GM12878 (cell line): ENCODE measurements around the gene PAPSS2. TPM values are rescaled to one million over a fixed set of nuclear protein-coding genes. Genes with fewer than 3 reads are reported as not detected.

Experiments used
- ATAC-seq: fragments of 200-7000 bp; cut with Tn5 transposase; 3 replicates; pipeline ENCODE4 v1.9.1; 2020; ENCODE audit warnings: mild to moderate bottlenecking, moderate library complexity
- BruUV-seq: library from RNA; stranded (reverse); fragments of 400-500 nt; replicated peaks from 2 replicates; lab custom pipeline; 2021; lab: Mats Ljungman, UMichigan
- CTCF ChIA-PET: fragments of 300-600 bp; sonication (Branson Sonifier 250); formaldehyde crosslinking; extraction: SDS; loops from one replicate; lab custom pipeline; 2021; ENCODE audit warnings: inconsistent platforms; lab: Yijun Ruan, JAX
- POLR2A ChIA-PET: fragments of 350-600 bp; formaldehyde crosslinking; extraction: SDS; loops from one replicate; lab custom pipeline; 2021; ENCODE audit warnings: inconsistent platforms; lab: Charles Lee
- RAD21 ChIA-PET: fragments of 300-600 bp; sonication (Branson Sonifier 250); formaldehyde crosslinking; loops from one replicate; lab custom pipeline; 2023; ENCODE audit warnings: antibody characterized with exemption; ENCODE audit not compliant: unreplicated experiment; lab: Charles Lee
- SMC1A ChIA-PET: fragments of 300-600 bp; sonication (Branson Sonifier 250); formaldehyde crosslinking; loops from one replicate; lab custom pipeline; 2023; ENCODE audit not compliant: unreplicated experiment, uncharacterized antibody; lab: Charles Lee
- DNase-seq: peaks from one replicate; pipeline ENCODE4 v3.0.0-alpha.2; 2011; ENCODE audit warnings: low read depth, low spot score
- FAIRE-seq: peaks from 3 replicates; lab custom pipeline; 2011; peaks lifted over from hg19 to GRCh38; lab: Jason Lieb, UNC
- H2AFZ ChIP-seq: 2 replicates; pipeline ENCODE4 v1.6.0; 2011; ENCODE audit warnings: low read depth, low read length, control low read depth; ENCODE audit not compliant: control insufficient read depth
- H3K27ac ChIP-seq: 2 replicates; pipeline ENCODE4 v1.5.1; 2011; ENCODE audit warnings: control low read depth; ENCODE audit not compliant: control insufficient read depth, insufficient read depth
- H3K27me3 ChIP-seq, 2 experiments: replicated peaks in 1 of 2; 2 replicates each; pipeline versions ENCODE4 v1.6.0 to v1.6.1; 2011; ENCODE audit warnings: low read length in 1 of 2; ENCODE audit not compliant: control insufficient read depth in 2 of 2, insufficient read depth in 2 of 2
- H3K36me3 ChIP-seq, 2 experiments: 2 replicates each; pipeline ENCODE4 v1.5.1; 2011; ENCODE audit warnings: low read length in 1 of 2; ENCODE audit not compliant: control insufficient read depth in 2 of 2, insufficient read depth in 2 of 2
- H3K4me1 ChIP-seq: 2 replicates; pipeline ENCODE4 v1.6.1; 2011; ENCODE audit warnings: mild to moderate bottlenecking, low read length, moderate library complexity, mixed read lengths; ENCODE audit not compliant: control insufficient read depth, insufficient read depth
- H3K4me2 ChIP-seq: 2 replicates; pipeline ENCODE4 v1.6.0; 2011; ENCODE audit warnings: control low read depth; ENCODE audit not compliant: control insufficient read depth, insufficient read depth
- H3K4me3 ChIP-seq: fragments of 200-600 bp; sonication (generic); 2 replicates; pipeline ENCODE4 v1.5.1; 2016
- H3K79me2 ChIP-seq: 2 replicates; pipeline ENCODE4 v1.6.0; 2011; ENCODE audit warnings: low read length; ENCODE audit not compliant: control insufficient read depth, insufficient read depth
- H3K9ac ChIP-seq: 2 replicates; pipeline ENCODE4 v1.8.0; 2011; ENCODE audit warnings: low read length, control low read depth, mixed read lengths; ENCODE audit not compliant: control insufficient read depth, insufficient read depth
- H3K9me3 ChIP-seq: replicated peaks from 3 replicates; pipeline ENCODE4 v1.5.1; 2011; ENCODE audit warnings: mild to moderate bottlenecking, low read length; ENCODE audit not compliant: control insufficient read depth, insufficient read depth
- H4K20me1 ChIP-seq: 2 replicates; pipeline ENCODE4 v1.6.0; 2011; ENCODE audit not compliant: control insufficient read depth, insufficient read depth
- ASH2L ChIP-seq: fragments of 300-600, 200-600 bp; sonication (generic); IDR thresholded peaks from 2 replicates; pipeline ENCODE4 v1.6.1; 2017; ENCODE audit warnings: low read depth, mild to moderate bottlenecking, borderline replicate concordance
- BACH1 ChIP-seq: fragments of 450-650 bp; IDR thresholded peaks from 2 replicates; pipeline ENCODE4 v1.6.1; 2017; ENCODE audit warnings: mild to moderate bottlenecking, borderline replicate concordance
- CBFB ChIP-seq: IDR thresholded peaks from 2 replicates; pipeline ENCODE4 v1.6.1; 2016; ENCODE audit warnings: antibody characterized with exemption, low read depth
- CREB1 ChIP-seq: IDR thresholded peaks from 2 replicates; pipeline ENCODE4 v1.6.1; 2012; ENCODE audit warnings: low read depth, mild to moderate bottlenecking, inconsistent platforms
- CTCF ChIP-seq, 3 experiments: IDR thresholded peaks in 2 of 3; conservative IDR thresholded peaks in 1 of 3; 2 replicates each; pipeline ENCODE4 v1.5.1; 2011; ENCODE audit warnings: low read depth in 3 of 3, low read length in 3 of 3, mild to moderate bottlenecking in 3 of 3, control low read depth in 2 of 3, moderate library complexity in 2 of 3, inconsistent platforms in 1 of 3, mixed read lengths in 1 of 3; ENCODE audit not compliant: control insufficient read depth in 2 of 3, insufficient read depth in 1 of 3; ENCODE audit errors: extremely low read depth in 1 of 3
- EGR1 ChIP-seq, 2 experiments: IDR thresholded peaks; 1 replicate in 1 of 2; 2 replicates in 1 of 2; pipeline ENCODE4 v1.6.1; 2011 to 2012; ENCODE audit warnings: low read depth in 2 of 2, low read length in 2 of 2, borderline replicate concordance in 1 of 2, mild to moderate bottlenecking in 1 of 2, moderate library complexity in 1 of 2
- HDGF ChIP-seq: fragments of 450-650 bp; IDR thresholded peaks from 2 replicates; pipeline ENCODE4 v1.6.1; 2016; ENCODE audit warnings: antibody characterized with exemption
- HSF1 ChIP-seq: fragments of 150-350 bp; IDR thresholded peaks from 2 replicates; pipeline ENCODE4 v1.6.1; 2014; ENCODE audit warnings: mild to moderate bottlenecking, low read depth, low read length
- NR2F1 ChIP-seq: fragments of 450-650 bp; conservative IDR thresholded peaks from 2 replicates; pipeline ENCODE4 v1.6.1; 2017; ENCODE audit warnings: mild to moderate bottlenecking
- POLR2A ChIP-seq: IDR thresholded peaks from 2 replicates; pipeline ENCODE4 v1.6.1; 2011; ENCODE audit warnings: low read depth, mild to moderate bottlenecking, low read length
- SMC3 ChIP-seq: IDR thresholded peaks from 2 replicates; pipeline ENCODE4 v1.6.1; 2011; ENCODE audit warnings: low read length, improper control_type of control experiment, borderline replicate concordance
- SREBF1 ChIP-seq: IDR thresholded peaks from 2 replicates; pipeline ENCODE4 v1.6.1; 2012; ENCODE audit warnings: mild to moderate bottlenecking, low read length
- WGBS: methylation state at CpG from one replicate; pipeline ENCODE4 v1.1.6; 2016; ENCODE audit warnings: low lambda C conversion rate; ENCODE audit not compliant: insufficient replicate concordance, insufficient coverage; ENCODE audit errors: missing lambda C conversion rate; 5-methylcytosine and 5-hydroxymethylcytosine counted together
- in situ Hi-C: fragments of 300-500 bp; cut with MboI; formaldehyde crosslinking; loops from 9 replicates; pipeline ENCODE4 v1.14.3; 2018; ENCODE audit warnings: mixed read lengths
- intact Hi-C: fragments of 100-400 bp; cut with micrococcal nuclease; formaldehyde crosslinking; loops from one replicate; pipeline ENCODE4 v1.14.2; 2022; ENCODE audit not compliant: unreplicated experiment
- polyA plus RNA-seq, 11 experiments: library from polyadenylated mRNA; depleted of rRNA in 4 of 11; unstranded in 6 of 11; stranded (reverse) in 5 of 11; fragments of >200 nt; fragmentation: Nextera tagmentation in 4 of 11; fragmentation: Illumina TruSeq in 1 of 11; extraction: Ambion mirVana in 4 of 11; extraction: Trizol in 1 of 11; gene quantifications; 1 replicate in 1 of 11; 2 replicates in 10 of 11; pipeline versions ENCODE4 v1.2.1 to v1.2.3, GENCODE V29; 2011 to 2016; ENCODE audit warnings: inconsistent platforms in 2 of 11, missing spikeins in 2 of 11, low read depth in 1 of 11
- total RNA-seq, 4 experiments: library from RNA; depleted of rRNA in 3 of 4; stranded (reverse); fragments of >200 nt in 3 of 4; fragmentation: Illumina TruSeq in 1 of 4; extraction: Trizol in 1 of 4; gene quantifications; 2 replicates each; pipeline versions ENCODE4 v1.2.1 to v1.2.3, GENCODE V29; 2013 to 2021
- TF ChIP-seq, protein P1 (sequence below): IDR thresholded peaks from 2 replicates; pipeline ENCODE4 v1.6.1; 2012; ENCODE audit warnings: low read depth, low read length, improper control_type of control experiment
- TF ChIP-seq, protein P2 (sequence below): fragments of 450-650 bp; IDR thresholded peaks from 2 replicates; pipeline ENCODE4 v1.6.1; 2017; ENCODE audit warnings: mild to moderate bottlenecking
- TF ChIP-seq, protein P3 (sequence below): IDR thresholded peaks from 2 replicates; pipeline ENCODE4 v1.6.1; 2011; ENCODE audit warnings: mild to moderate bottlenecking, low read depth, low read length, moderate library complexity; ENCODE audit not compliant: insufficient replicate concordance

Gene PAPSS2
- total and polyA plus RNA-seq, 10 of the 15 experiments (the other 5 are each of a cell fraction or from before 2014, with no cell fraction given) = 0.15 to 2.1 (median 0.37) TPM

DNA sequence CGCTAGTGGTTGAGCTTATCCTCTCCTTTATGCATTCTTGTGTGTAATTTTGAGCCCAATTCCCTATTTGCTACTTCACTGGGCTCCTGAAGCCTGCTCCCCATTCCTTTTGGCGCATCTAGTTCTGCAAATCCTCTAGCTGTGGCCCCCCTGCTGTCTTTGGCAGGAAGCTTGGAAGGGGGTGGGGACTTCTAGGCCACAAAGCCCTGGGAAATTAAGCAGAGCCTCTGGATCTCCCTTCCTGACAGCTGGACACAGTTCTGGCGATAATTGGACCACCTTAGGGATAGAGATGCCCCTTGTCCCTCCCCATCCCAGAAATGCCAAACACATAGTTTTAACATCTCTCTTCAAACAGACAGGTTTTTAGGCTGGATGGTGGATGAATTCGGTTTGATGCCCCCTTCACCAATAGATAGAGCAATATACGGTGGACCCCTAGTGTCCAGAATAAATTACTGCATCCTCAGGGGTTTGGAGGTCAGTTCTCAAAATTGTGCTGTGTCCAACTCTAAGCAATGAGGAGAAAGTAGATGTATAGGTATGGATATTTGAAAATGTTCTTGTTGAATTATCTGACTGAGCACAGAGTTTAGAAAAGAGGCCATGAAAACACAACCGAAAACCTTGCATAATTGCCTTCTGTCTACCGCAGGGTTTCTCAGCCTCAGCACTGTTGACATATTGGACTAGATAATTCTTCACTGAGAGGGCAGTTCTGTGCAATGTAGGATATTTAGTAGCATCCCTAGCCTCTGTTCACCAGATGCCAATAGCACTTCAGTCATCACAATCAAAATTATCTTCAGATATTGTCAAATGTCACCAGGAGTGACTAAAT lies 75.5 kb downstream of the PAPSS2 start:
- 41% methylated on average over 7 of the region's 7 CpGs for WGBS
- Histone ChIP-seq H3K36me3 (no peaks in the 10 kb centered on the region), H3K4me3 (no peak overlapping the region), H3K4me1 (no peaks in the 10 kb centered on the region), H3K27me3 (peaks cover 0 to 3% of the 10 kb centered on the region in 2 experiments; a peak in 1 of 4 replicates), H3K9ac (no peak overlapping the region), H3K9me3 (no peaks in the 10 kb centered on the region), H2AFZ (no peak overlapping the region), H3K27ac (no peak overlapping the region), H3K4me2 (no peak overlapping the region), H3K79me2 (no peaks in the 10 kb centered on the region), H4K20me1 (no peaks in the 10 kb centered on the region)
- ChIA-PET CTCF (interaction anchor here (0.7 to 3.9 kb wide), 10 partner anchors 8 to 205 kb away, joined by 3 to 30 read pairs (median 4); no protein-coding TSS in a partner anchor), SMC1A (interaction anchor here (0.9 to 2.4 kb wide), 6 partner anchors 14 to 202 kb away, joined by 3 to 8 read pairs (median 4); no protein-coding TSS in a partner anchor), POLR2A (interaction anchor here (0.6 to 0.7 kb wide), 2 partner anchors 33 to 1339 kb away, joined by 3 to 6 read pairs; no protein-coding TSS in a partner anchor), RAD21 (interaction anchor here (3.6 kb wide), 1 partner anchor 202 kb away, joined by 20 read pairs; no protein-coding TSS in a partner anchor)
- DNase-seq (no peak), FAIRE-seq (no peak), ATAC-seq (peak; percentile 93)
- in situ Hi-C loops (loop anchor here (5.0 to 25.0 kb wide), 2 partner anchors 78 to 198 kb away; partner anchors contain the start of gene PAPSS2), intact Hi-C loops (loop anchor here (1.0 kb wide), 2 partner anchors 79 to 202 kb away; no protein-coding TSS in a partner anchor)
- BruUV-seq = no TSS peak
- TF ChIP-seq ASH2L (no peak), POLR2A (no peak), HSF1 (no peak), CBFB (no peak), SREBF1 (no peak), NR2F1 (no peak), BACH1 (no peak), CREB1 (no peak), SMC3 (peak; percentile 85), EGR1 (IDR thresholded peaks at IDR 0.05; ENCODE audit: borderline replicate concordance in 1 of 2, low read depth in 2 of 2, low read length in 2 of 2) (no peak), HDGF (no peak), CTCF (IDR thresholded peaks at IDR 0.05 in 2 of 3, conservative IDR thresholded peaks at IDR 0.05 in 1 of 3; ENCODE audit: control insufficient read depth in 2 of 3, extremely low read depth in 1 of 3, insufficient read depth in 1 of 3, low read depth in 3 of 3, low read length in 3 of 3) (peak; percentile 72 to 81 (median 78))
- TF ChIP-seq, protein P1, sequence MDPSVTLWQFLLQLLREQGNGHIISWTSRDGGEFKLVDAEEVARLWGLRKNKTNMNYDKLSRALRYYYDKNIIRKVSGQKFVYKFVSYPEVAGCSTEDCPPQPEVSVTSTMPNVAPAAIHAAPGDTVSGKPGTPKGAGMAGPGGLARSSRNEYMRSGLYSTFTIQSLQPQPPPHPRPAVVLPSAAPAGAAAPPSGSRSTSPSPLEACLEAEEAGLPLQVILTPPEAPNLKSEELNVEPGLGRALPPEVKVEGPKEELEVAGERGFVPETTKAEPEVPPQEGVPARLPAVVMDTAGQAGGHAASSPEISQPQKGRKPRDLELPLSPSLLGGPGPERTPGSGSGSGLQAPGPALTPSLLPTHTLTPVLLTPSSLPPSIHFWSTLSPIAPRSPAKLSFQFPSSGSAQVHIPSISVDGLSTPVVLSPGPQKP = no peak
- TF ChIP-seq, protein P2, sequence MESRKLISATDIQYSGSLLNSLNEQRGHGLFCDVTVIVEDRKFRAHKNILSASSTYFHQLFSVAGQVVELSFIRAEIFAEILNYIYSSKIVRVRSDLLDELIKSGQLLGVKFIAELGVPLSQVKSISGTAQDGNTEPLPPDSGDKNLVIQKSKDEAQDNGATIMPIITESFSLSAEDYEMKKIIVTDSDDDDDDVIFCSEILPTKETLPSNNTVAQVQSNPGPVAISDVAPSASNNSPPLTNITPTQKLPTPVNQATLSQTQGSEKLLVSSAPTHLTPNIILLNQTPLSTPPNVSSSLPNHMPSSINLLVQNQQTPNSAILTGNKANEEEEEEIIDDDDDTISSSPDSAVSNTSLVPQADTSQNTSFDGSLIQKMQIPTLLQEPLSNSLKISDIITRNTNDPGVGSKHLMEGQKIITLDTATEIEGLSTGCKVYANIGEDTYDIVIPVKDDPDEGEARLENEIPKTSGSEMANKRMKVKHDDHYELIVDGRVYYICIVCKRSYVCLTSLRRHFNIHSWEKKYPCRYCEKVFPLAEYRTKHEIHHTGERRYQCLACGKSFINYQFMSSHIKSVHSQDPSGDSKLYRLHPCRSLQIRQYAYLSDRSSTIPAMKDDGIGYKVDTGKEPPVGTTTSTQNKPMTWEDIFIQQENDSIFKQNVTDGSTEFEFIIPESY = no peak
- TF ChIP-seq, protein P3, sequence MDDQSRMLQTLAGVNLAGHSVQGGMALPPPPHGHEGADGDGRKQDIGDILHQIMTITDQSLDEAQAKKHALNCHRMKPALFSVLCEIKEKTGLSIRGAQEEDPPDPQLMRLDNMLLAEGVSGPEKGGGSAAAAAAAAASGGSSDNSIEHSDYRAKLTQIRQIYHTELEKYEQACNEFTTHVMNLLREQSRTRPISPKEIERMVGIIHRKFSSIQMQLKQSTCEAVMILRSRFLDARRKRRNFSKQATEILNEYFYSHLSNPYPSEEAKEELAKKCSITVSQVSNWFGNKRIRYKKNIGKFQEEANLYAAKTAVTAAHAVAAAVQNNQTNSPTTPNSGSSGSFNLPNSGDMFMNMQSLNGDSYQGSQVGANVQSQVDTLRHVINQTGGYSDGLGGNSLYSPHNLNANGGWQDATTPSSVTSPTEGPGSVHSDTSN = no peak
